Measurements from ENCODE around the gene STH.

DNA sequence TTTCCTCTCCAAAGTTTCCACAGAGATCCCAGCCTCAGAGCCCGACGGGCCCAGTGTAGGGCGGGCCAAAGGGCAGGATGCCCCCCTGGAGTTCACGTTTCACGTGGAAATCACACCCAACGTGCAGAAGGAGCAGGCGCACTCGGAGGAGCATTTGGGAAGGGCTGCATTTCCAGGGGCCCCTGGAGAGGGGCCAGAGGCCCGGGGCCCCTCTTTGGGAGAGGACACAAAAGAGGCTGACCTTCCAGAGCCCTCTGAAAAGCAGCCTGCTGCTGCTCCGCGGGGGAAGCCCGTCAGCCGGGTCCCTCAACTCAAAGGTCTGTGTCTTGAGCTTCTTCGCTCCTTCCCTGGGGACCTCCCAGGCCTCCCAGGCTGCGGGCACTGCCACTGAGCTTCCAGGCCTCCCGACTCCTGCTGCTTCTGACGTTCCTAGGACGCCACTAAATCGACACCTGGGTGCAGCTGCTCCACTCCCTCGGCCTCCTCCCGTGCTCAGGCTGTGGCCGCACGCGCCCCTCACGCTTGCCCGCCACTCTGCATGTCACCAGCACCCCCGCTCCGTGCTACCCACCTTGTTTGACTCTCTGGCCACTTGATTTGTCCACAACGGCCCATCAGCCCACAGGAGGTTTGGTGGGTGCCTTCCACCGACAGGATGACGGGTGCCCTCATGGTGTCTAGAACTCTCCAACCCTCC is 15.3 kb upstream of the STH start:
- TF ChIP-seq OSR1 (CRISPR knock-in tag; IDR thresholded peaks at IDR 0.05) (no peak), ZFP30 (CRISPR knock-in tag; IDR thresholded peaks at IDR 0.05) (no peak), ZFP3 (CRISPR knock-in tag; IDR thresholded peaks at IDR 0.05) (no peak), RARB (CRISPR knock-in tag; IDR thresholded peaks at IDR 0.05) (no peak)
- TF ChIP-seq, protein P1, sequence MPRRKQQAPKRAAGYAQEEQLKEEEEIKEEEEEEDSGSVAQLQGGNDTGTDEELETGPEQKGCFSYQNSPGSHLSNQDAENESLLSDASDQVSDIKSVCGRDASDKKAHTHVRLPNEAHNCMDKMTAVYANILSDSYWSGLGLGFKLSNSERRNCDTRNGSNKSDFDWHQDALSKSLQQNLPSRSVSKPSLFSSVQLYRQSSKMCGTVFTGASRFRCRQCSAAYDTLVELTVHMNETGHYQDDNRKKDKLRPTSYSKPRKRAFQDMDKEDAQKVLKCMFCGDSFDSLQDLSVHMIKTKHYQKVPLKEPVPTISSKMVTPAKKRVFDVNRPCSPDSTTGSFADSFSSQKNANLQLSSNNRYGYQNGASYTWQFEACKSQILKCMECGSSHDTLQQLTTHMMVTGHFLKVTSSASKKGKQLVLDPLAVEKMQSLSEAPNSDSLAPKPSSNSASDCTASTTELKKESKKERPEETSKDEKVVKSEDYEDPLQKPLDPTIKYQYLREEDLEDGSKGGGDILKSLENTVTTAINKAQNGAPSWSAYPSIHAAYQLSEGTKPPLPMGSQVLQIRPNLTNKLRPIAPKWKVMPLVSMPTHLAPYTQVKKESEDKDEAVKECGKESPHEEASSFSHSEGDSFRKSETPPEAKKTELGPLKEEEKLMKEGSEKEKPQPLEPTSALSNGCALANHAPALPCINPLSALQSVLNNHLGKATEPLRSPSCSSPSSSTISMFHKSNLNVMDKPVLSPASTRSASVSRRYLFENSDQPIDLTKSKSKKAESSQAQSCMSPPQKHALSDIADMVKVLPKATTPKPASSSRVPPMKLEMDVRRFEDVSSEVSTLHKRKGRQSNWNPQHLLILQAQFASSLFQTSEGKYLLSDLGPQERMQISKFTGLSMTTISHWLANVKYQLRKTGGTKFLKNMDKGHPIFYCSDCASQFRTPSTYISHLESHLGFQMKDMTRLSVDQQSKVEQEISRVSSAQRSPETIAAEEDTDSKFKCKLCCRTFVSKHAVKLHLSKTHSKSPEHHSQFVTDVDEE (CRISPR knock-in tag; IDR thresholded peaks at IDR 0.05), result no peak
